K562 (cell line): ENCODE measurements around the gene MTARC2. TPM values are rescaled to one million over a fixed set of nuclear protein-coding genes. Genes with fewer than 3 reads are reported as not detected.

Experiments
- ATAC-seq: fragments of 200-7000 bp; cut with Tn5 transposase; 3 replicates; pipeline ENCODE4 v1.9.1; 2020; ENCODE audit warnings: moderate library complexity
- BruUV-seq: library from RNA; stranded (reverse); fragments of 400-500 nt; replicated peaks from 2 replicates; lab custom pipeline; 2021; lab: Mats Ljungman, UMichigan
- CTCF ChIA-PET: fragments of 300-600 bp; formaldehyde crosslinking; extraction: SDS; loops from one replicate; lab custom pipeline; 2021; ENCODE audit warnings: low intra/inter-chr PET ratio; lab: Yijun Ruan, JAX
- POLR2A ChIA-PET: fragments of 300-600, 350-650 bp; sonication (Branson Sonifier 250); formaldehyde crosslinking; extraction: SDS; loops from one replicate; lab custom pipeline; 2021; ENCODE audit warnings: antibody characterized with exemption, inconsistent platforms; lab: Yijun Ruan, JAX
- DNase-seq, 4 experiments: peaks; one replicate each; pipeline versions ENCODE4 v3.0.0 to v3.0.0-alpha.2; 2011 to 2018; ENCODE audit warnings: low spot score in 3 of 4, mixed read lengths in 3 of 4; ENCODE audit errors: extremely low read depth in 1 of 4
- FAIRE-seq: peaks from 2 replicates; lab custom pipeline; 2011; peaks lifted over from hg19 to GRCh38; lab: Jason Lieb, UNC
- H2AFZ ChIP-seq: 2 replicates; pipeline ENCODE4 v1.6.0; 2011; ENCODE audit warnings: low read depth, low read length, control low read depth, inconsistent platforms
- H3K27ac ChIP-seq: fragments of 200-600 bp; 3 replicates; pipeline ENCODE4 v1.8.0; 2011; ENCODE audit warnings: low read depth, mild to moderate bottlenecking, control low read depth, inconsistent platforms, low read length, moderate library complexity, mixed read lengths; ENCODE audit errors: extremely low read depth
- H3K27me3 ChIP-seq, 2 experiments: fragments of 300-600 bp in 1 of 2; 2 replicates in 1 of 2; 3 replicates in 1 of 2; pipeline versions ENCODE4 v1.6.0 to v1.8.0; 2011; ENCODE audit warnings: inconsistent platforms in 2 of 2, low read length in 2 of 2, mild to moderate bottlenecking in 1 of 2, mixed read lengths in 1 of 2, moderate library complexity in 1 of 2; ENCODE audit not compliant: control insufficient read depth in 2 of 2, insufficient read depth in 2 of 2
- H3K36me3 ChIP-seq: fragments of 300-600 bp; 3 replicates; pipeline ENCODE4 v1.8.0; 2011; ENCODE audit warnings: mild to moderate bottlenecking, low read length, inconsistent platforms; ENCODE audit not compliant: control insufficient read depth, insufficient read depth
- H3K4me1 ChIP-seq, 2 experiments: fragments of 200-600 bp in 1 of 2; replicated peaks in 1 of 2; 2 replicates in 1 of 2; 3 replicates in 1 of 2; pipeline versions ENCODE4 v1.5.1 to v1.8.0; 2011; ENCODE audit warnings: inconsistent platforms in 2 of 2, low read length in 2 of 2, mild to moderate bottlenecking in 1 of 2, mixed read lengths in 1 of 2, moderate library complexity in 1 of 2; ENCODE audit not compliant: control insufficient read depth in 2 of 2, insufficient read depth in 2 of 2
- H3K4me2 ChIP-seq: 2 replicates; pipeline ENCODE4 v1.6.1; 2011; ENCODE audit warnings: low read length, control low read depth, inconsistent platforms, mixed read lengths; ENCODE audit not compliant: insufficient read depth
- H3K4me3 ChIP-seq: fragments of 200-600 bp; sonication (generic), shearing (Covaris generic); 2 replicates; pipeline ENCODE4 v1.5.1; 2016; ENCODE audit warnings: control low read depth, inconsistent platforms
- H3K79me2 ChIP-seq: fragments of 200-600 bp; 3 replicates; pipeline ENCODE4 v1.8.0; 2011; ENCODE audit warnings: low read length, inconsistent platforms; ENCODE audit not compliant: control insufficient read depth, insufficient read depth
- H3K9ac ChIP-seq, 2 experiments: 2 replicates each; pipeline versions ENCODE4 v1.6.0 to v1.6.1; 2011; ENCODE audit warnings: low read depth in 2 of 2, low read length in 2 of 2, control low read depth in 1 of 2, inconsistent platforms in 1 of 2, mild to moderate bottlenecking in 1 of 2, mixed read lengths in 1 of 2; ENCODE audit not compliant: insufficient read depth in 1 of 2
- H3K9me1 ChIP-seq: one replicate; pipeline ENCODE4 v1.6.0; 2011; ENCODE audit warnings: inconsistent platforms, mild to moderate bottlenecking, low read length, moderate library complexity; ENCODE audit not compliant: control insufficient read depth, insufficient read depth
- H3K9me3 ChIP-seq: replicated peaks from 2 replicates; pipeline ENCODE4 v1.5.1; 2011; ENCODE audit warnings: low read depth, low read length, inconsistent platforms; ENCODE audit not compliant: control insufficient read depth, insufficient read depth
- H4K20me1 ChIP-seq: replicated peaks from 2 replicates; pipeline ENCODE4 v1.6.1; 2011; ENCODE audit warnings: low read length, inconsistent platforms, mixed read lengths; ENCODE audit not compliant: control insufficient read depth, insufficient read depth
- CHD4 ChIP-seq: fragments of 200-600 bp; sonication (generic); IDR thresholded peaks from 3 replicates; pipeline ENCODE4 v1.6.1; 2012; ENCODE audit warnings: low read depth, mild to moderate bottlenecking, mixed read lengths, low read length, inconsistent platforms; ENCODE audit not compliant: insufficient read depth, insufficient replicate concordance, poor library complexity, severe bottlenecking
- FOSL1 ChIP-seq: fragments of 200-800 bp; sonication (Bioruptor generic); conservative IDR thresholded peaks from 2 replicates; pipeline ENCODE4 v1.6.1; 2016; ENCODE audit warnings: missing genetic modification characterization, missing compliant biosample characterization
- MAFK ChIP-seq: IDR thresholded peaks from 2 replicates; pipeline ENCODE4 v1.6.1; 2011; ENCODE audit warnings: low read length, improper control_type of control experiment
- WHSC1 ChIP-seq: IDR thresholded peaks from one replicate; pipeline ENCODE4 v1.6.1; 2012; ENCODE audit warnings: low read length, control low read depth, inconsistent platforms
- ZNF165 ChIP-seq: fragments of 250-450 bp; sonication (Bioruptor Pico); IDR thresholded peaks from 2 replicates; pipeline ENCODE4 v1.4.0; 2020; ENCODE audit warnings: borderline replicate concordance
- WGBS: fragments of 100-300 bp; shearing (Covaris generic); methylation state at CpG from one replicate; pipeline ENCODE4 v1.1.6; 2016; ENCODE audit warnings: low coverage, mixed read lengths; ENCODE audit not compliant: insufficient coverage; ENCODE audit errors: missing lambda C conversion rate; 5-methylcytosine and 5-hydroxymethylcytosine counted together
- in situ Hi-C: fragments of 300-500 bp; cut with MboI; formaldehyde crosslinking; loops from 4 replicates; pipeline ENCODE4 v1.15.0; 2018; ENCODE audit warnings: inconsistent platforms, mixed read lengths
- intact Hi-C: fragments of 100-400 bp; cut with micrococcal nuclease; formaldehyde crosslinking; loops from 2 replicates; pipeline ENCODE4 v1.14.2; 2022
- polyA plus RNA-seq, 8 experiments: library from polyadenylated mRNA; depleted of rRNA in 4 of 8; stranded (reverse) in 5 of 8; unstranded in 3 of 8; fragments of >200 nt; fragmentation: Nextera tagmentation in 2 of 8; fragmentation: Illumina TruSeq in 1 of 8; extraction: Ambion mirVana in 2 of 8; extraction: Trizol in 1 of 8; gene quantifications; 2 replicates each; pipeline versions ENCODE4 v1.2.1 to v1.2.3, GENCODE V29; 2011 to 2014; ENCODE audit warnings: inconsistent platforms in 1 of 8, missing spikeins in 1 of 8
- total RNA-seq, 7 experiments: library from RNA; depleted of rRNA in 6 of 7; stranded (reverse); fragments of >200 nt in 6 of 7; fragmentation: Illumina TruSeq in 2 of 7; extraction: Trizol in 2 of 7; gene quantifications; 2 replicates each; pipeline versions ENCODE4 v1.2.1 to v1.2.3, GENCODE V29; 2011 to 2021; ENCODE audit warnings: low replicate concordance in 1 of 7

The MTARC2 gene
- total and polyA plus RNA-seq, 9 of the 15 experiments (the other 6 are each of a cell fraction or from before 2014, with no cell fraction given) = 0.03 to 0.35 TPM; not detected in 7

GRCh38 chr1:220788900-220789299 is 40.8 kb downstream of the MTARC2 start:
- no TSS peak for BruUV-seq
- Histone ChIP-seq H3K9ac (no peak overlapping the region), H3K27ac (no peak overlapping the region), H3K9me3 (no peaks in the 10 kb centered on the region), H3K4me1 (peaks cover 0 to 7% of the 10 kb centered on the region in 2 experiments; a peak in 1 of 5 replicates), H3K4me3 (no peak overlapping the region), H2AFZ (no peak overlapping the region), H3K4me2 (no peak overlapping the region), H3K9me1 (no peaks in the 10 kb centered on the region), H3K27me3 (peaks cover 2 to 30% of the 10 kb centered on the region in 2 experiments; a peak in 3 of 5 replicates), H3K36me3 (no peaks in the 10 kb centered on the region), H4K20me1 (no peaks in the 10 kb centered on the region), H3K79me2 (no peaks in the 10 kb centered on the region)
- intact Hi-C loops = no loop called here
- ChIA-PET POLR2A (interaction anchor here (0.6 to 1.4 kb wide), 4 partner anchors 10 to 77 kb away, joined by 3 to 4 read pairs (median 4); no protein-coding TSS in a partner anchor), CTCF (interaction anchor here (0.7 kb wide), 1 partner anchor 103 kb away, joined by 4 read pairs; no protein-coding TSS in a partner anchor)
- 0% methylated on average over 7 of the region's 7 CpGs for WGBS
- no peak for TF ChIP-seq CHD4
- TF ChIP-seq WHSC1 = no peak
- no peak for TF ChIP-seq FOSL1
- no peak for TF ChIP-seq ZNF165 (CRISPR knock-in tag)
- no peak for TF ChIP-seq MAFK
- in situ Hi-C loops = no loop called here
- ATAC-seq (no peak), FAIRE-seq (no peak), DNase-seq (no peak)
